ENCODE measurements around the gene KIF18B.

KIF18B gene

GRCh38 chr17:44875761-44876160, 71.8 kb downstream of the KIF18B start:
- DNase-seq (ENCODE audit: low spot score): no peak
